DLD1 (cell line): ENCODE results near the gene NDUFB5.
"Not testable (repeated sequence)": the region's sequence is repeated elsewhere in the genome, so short reads cannot be mapped to it uniquely, and the experiment has no call there.

ENCODE experiments used
- in situ Hi-C: cut with HindIII; loops from 2 replicates; pipeline ENCODE4 v1.10.0; 2017; ENCODE audit warnings: low sequenced_read_pairs

NDUFB5 gene

DNA sequence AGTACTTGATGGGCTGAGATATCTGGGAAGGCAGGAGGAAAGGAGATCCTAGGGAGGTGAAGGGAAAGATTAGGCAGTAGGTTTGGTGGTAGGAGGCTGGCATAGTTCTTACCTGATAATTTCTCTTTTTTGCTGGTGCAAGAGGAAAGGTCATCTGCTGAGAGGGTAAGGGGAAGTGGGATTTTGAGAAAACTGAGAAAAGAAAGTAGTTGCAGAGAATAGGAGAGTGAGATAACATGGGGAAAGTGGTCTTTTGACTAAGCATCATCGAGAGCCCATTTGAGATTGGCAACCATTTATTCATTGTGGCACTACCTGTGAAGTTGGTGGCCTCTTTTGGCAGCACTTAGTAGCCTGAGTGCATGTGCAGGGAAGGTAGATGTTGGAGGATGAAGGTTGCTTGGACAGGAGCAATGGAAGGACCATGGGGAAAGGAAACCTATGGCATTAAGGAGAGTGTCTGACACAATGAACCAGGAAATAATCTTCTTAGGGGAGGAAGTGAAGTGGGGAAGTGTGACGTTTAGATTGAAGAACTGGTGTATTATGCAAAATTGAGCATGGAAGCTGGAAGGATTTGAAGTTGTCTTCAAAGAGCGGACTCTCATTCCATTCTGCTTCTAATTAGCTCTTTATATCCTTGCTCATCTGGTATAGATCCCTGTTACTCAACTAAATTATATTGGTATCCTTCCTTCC, 26.3 kb downstream of the NDUFB5 start:
- in situ Hi-C loops, result no loop called here

DNA sequence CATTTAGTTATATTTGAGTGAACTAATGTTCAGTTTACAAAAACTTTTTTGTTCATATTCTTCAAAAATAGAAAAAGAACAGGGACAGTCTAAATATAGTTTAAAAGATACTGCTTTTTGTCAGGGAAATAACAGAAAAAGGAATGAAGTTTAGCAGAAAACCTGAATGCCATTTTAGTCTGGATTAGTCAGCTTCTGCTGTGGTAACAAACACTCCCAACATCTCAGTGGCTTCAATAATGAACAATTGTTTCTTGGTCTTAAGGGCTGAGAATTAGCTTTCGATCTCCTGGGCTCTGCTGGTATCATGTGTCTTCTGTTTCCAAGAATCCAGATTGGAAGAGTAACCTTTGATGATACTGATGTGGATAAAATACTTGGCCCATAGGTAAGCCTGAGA, 35.9 kb downstream of the NDUFB5 start:
- in situ Hi-C loops, result no loop called here

DNA sequence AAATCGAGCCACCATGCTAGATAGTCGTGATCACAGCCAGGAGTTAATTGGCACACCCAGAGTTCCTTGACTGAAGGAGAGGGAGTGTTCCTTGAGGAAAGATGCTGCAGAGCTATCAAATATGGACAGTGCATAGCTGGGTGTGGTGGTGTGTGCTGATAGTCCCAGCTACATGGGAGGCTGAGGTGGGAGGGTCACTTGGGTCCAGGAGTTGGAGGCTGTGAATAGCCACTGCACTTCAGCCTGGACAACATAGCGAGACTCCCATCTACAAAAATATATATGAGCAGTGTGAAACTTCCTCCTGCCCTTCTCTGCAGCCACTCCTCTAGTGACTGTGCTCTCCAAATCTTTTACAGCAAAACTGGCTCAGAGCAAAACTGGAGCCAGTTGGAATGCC, 38.3 kb downstream of the NDUFB5 start:
- in situ Hi-C loops, result no loop called here

DNA sequence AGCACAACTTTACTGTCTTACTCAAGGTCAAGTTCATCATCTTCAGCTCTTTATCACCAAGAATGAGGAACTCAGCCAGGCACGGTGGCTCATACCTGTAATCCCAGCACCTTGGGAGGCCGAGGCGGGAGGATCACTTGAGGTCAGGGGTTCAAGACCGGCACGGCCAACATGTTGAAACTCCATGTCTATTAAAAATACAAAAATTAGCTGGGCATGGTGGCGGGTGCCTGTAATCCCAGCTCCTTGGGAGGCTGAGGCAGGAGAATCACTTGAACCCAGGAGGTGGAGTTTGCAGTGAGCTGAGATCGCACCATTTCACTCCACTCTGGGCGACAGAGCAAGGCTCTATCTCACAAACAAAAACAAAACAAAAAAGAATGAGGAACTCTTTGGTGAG, 39.2 kb downstream of the NDUFB5 start:
- in situ Hi-C loops, result not testable (repeated sequence)

DNA sequence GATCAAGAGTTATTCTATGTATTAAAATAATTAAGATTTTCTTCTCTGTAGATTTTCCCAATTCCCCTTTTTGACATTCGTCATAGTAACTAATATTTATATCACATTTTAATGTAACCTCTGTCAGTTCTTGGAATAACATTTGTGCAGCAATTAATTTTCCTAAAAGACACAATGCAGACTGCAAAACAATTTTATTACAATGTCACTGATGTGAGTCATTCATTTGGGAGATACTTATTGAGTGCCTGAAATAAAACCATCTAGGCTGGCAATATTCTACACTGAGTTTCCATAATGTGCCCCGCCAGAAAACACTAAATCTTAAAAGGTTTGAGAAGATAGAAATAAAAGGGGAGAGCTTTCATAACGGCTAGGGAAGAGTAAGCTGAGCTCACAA, 41.6 kb downstream of the NDUFB5 start:
- in situ Hi-C loops, result no loop called here

DNA sequence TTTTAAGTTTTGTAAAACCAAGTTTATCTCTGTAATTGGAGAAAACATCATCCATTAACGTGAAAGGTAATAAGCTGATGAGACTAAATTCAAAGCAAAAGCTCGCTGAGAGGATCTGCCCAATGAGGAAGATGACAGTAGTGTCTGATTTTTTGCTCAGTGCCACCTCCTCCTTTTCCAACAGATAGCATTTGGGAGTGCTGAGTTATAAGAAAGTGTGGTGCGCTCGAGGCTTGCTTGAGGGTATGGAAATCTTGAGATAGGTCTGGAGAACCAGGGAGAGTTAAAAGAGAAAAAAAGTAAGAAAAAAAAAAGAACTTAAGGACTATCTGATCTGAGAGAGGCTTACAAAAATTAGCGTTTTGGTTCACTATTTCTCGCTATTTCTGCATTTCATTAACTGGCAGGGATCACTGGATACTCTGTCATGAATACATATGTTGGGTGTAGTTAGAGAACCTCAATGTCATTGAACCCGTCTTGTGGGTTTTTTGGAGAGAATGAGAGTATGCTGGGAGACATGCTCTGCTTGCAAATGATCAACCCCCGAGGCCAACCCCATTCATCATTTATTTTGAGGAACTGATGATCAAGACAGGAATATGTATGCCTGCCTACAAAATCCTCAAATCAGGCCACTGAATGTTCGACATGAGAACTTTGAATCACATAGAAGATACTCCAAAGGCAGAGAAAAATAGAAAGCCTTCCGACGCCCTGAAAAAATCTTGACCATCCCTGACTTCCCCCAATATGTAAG, 47.3 kb downstream of the NDUFB5 start:
- in situ Hi-C loops, result no loop called here

DNA sequence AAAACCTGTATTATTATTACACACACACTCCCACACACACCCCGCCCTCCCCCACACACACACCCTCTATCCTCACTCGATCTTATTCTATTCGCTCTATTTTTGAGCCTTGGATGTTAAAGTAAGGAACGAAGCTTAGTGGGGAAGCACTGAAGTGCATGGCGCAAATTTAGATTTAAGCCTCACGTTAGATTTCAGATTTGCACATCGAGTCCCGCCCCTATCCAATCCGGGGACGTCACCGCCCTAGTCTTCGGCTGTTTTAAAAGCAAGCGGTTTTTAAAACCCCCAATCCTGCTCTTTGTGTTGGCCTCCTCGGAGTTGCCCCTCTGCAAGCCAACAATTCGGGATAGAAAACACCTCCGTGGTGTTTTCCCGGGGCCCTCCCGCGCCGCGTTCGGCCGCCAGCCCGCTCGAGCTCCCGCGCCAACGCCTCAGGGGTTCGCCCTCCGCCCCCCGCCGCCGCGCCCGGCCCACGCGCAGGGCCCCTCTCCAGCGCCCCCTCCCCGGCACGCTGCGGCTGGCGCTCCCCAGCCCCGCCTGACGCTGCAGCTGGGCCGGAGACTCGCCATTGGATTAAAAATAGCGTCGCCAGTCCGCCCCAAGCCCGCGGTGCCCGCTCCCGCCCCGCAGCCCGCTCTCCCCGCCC, 48.0 kb downstream of the NDUFB5 start, which contains the start of gene USP13:
USP13 (plus strand) TSS at position 594 of the 649 bp plus-strand sequence. CDS start 186 bp downstream, outside the sequence.
- in situ Hi-C loops, result no loop called here

DNA sequence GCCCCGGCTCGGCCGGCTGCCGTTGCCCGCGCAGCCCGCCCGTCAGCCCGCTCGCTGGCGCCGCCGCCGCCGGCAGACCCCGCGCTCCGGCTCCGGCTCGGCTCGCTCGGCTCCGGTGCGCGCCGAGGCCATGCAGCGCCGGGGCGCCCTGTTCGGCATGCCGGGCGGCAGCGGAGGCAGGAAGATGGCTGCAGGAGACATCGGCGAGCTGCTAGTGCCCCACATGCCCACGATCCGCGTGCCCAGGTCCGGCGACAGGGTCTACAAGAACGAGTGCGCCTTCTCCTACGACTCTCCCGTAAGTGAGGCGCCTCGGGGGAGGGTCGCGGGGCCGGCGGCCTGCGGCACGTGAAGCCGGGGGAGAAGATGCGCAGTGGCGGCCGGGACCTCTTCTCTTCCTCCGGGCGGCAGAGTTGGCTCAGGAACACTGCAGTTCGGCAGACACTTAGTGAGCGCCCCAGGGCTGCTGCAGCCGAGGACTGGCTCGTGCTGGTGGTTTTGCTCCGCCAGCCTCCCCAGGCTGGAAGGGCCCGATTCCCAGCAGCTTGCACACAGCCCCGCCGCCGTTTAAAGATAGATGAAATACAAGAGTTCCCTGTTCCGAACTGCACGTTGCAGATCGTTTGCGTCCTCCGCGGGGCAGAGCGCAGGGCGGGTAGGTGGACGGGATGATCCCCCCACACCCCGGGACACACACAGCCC, 48.7 kb downstream of the NDUFB5 start:
- in situ Hi-C loops, result no loop called here

DNA sequence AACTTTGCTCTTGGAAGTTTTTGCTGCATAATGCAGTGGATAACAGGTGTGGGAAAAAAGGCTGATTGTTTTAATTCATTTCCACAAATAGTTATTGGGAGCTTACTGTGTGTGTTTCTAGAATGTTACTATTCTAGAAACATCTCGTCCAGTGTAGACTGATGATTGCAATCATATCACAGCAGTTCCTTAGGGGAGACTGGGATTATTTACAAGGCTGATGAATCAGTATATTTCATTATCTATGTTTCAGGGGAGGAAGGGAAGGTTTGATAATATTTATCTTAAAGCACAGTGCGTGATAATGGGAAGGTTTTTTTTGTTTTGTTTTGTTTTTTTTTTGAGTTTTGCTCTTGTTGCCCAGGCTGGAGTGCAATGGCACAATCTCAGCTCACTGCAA, 50.6 kb downstream of the NDUFB5 start:
- in situ Hi-C loops, result no loop called here

DNA sequence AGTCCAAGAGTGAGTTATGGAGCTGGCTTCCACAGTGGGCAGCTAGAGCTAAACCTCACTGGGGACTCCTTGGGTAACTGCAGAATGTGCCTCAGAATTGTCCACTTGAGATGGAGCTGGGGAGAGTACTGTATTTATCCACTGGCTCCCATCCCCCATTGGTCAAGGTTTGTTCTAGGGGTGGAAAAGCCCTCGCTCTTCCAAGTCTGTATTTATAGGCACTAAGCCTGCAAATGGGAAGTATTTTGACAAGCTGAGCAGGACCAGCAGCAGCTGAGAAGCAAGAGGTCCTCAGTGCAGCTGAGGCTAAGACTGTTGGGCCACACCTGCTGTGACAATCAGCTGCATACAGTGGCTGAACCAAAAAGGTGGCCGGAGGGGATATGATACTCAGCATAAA, 54.0 kb downstream of the NDUFB5 start:
- in situ Hi-C loops, result no loop called here

DNA sequence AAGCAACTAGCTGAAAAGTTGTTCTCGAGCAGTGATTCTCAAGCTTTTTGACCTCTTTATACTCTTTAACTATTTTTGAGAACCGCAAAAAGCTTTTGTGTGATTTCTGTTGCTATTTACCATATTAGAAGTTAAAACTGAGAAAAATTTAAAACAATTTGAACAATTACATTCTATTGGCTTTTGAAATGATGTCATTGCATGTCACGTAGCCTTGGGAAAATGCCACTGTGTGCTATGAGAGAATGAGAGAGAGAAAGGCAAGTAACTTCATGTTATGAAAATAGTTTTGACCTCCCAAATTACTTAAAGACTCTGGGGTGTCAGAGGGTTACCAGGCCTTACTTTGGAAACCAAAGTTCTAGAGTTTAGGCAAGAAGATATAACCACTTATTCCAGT, 56.3 kb downstream of the NDUFB5 start:
- in situ Hi-C loops, result no loop called here

DNA sequence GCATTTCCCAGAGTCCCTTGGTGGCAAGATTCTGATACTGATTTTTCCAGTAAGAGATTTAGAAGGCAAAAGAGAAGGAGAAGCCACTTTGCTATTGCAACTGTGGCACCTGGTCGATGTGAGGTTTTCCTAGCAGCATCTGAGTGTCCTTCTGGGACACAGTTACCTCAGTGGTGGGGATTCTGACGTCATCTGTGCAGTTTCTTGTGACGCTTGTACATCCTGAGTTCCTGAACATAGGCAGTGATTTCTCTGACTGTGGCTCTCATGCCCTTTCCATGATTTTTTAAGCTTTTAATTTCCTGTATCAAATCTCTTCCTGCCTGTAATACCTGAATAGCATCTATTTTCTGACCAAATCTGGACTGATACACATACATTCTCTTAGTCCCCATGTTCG, 57.2 kb downstream of the NDUFB5 start:
- in situ Hi-C loops, result no loop called here

DNA sequence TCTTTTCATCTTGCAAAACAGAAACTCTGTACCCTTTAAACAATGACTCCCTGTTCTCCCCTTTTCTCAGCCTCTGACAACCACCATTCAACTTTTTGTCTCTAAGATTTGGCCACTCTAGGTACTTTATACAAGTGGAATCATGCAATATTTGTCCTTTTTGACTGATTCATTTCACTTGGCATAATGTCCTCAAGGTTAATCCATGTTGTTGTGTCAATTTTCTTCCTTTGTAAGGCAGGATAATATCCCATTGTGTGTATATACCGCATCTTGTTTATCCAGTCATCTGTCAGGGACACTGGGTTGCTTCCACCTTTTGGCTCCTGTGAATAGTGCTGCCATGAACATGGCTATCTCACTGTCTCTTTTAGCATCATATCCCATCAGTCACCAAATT, 58.5 kb downstream of the NDUFB5 start:
- in situ Hi-C loops, result no loop called here

DNA sequence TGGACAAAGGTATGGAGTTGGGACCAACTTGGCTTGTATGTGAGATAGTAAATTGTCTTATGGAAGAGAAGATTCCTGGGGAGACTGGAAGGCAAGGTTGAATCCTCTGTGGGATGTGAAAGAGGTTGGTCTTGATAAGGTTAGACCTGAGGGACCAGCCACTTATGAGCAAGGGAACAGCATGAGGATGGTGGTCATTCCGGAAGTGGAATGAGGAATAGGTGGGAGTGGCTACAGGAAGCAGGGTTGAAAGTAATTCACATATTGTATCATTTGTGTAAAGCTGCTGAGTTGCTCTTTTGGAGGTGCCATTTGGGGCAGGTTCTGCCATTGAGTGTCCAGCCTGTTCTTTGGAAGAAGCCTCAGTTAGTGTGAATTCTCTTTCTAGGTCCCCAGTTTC, 61.4 kb downstream of the NDUFB5 start:
- in situ Hi-C loops, result no loop called here

DNA sequence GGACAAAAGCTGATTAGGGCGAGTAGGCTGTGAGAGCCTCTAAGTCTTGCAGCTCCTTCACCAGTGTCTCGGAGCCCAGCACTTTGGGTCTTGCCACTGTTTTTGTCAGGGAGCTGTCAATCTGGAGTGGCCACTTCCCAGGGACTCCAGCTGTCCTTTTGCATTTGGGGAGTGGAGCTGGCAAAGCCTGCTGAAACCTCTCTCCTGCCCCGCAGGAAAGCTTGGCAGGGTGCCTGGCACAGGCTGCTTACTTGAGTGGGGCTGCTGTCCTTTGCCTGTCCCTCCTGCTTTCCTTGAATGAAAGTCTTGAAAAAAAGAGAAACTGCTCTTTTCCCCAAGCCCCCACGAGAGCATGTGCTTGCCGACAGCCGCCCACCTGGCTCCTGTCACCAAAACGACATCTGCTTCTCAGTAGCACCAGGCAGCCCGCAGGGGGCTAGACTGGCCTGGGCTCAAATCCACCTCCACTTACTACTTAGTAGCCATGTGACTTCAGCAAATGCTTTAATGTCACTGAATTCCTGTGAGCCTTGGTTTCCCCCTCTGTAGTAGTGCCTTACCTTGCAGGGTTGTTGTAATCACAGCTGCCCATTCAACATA, 61.9 kb downstream of the NDUFB5 start:
- in situ Hi-C loops, result no loop called here

DNA sequence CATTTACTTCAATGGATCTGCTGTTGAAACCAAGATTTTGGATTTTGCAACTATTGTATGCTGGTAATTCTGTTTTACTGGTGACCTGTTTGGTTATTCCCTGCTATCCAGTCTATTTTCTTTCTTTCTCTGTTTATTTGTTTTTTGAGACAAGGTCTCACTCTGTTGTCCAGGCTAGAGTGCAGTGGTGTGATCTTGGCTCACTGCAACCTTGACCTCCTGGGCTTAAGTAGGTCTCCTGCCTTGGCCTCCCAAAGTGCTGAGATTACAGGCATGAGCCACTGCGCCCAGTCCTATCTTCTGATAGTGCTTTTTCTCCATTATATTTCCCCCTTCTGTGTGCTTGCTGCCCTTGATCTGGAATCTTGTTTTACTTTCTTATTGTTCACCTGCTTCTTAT, 63.8 kb downstream of the NDUFB5 start:
- in situ Hi-C loops, result no loop called here

DNA sequence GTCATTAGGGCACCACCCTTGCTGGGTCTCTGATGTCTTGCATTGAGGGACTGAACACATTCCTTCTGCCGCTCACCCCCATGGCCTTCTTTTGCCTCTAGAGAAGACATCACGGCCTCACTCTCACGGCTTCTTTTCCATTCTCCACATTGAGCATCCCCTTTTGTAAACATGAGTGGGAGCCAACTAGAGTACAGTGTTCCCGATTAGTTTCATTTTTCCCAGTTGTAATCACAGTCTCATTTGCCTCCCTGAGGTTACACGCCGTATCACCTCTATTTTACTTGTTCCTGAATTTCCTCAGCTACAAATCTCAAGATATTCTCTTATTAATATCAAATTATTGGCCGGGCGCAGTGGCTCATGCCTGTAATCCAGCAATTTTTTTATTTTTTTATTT, 65.7 kb downstream of the NDUFB5 start:
- in situ Hi-C loops, result no loop called here

DNA sequence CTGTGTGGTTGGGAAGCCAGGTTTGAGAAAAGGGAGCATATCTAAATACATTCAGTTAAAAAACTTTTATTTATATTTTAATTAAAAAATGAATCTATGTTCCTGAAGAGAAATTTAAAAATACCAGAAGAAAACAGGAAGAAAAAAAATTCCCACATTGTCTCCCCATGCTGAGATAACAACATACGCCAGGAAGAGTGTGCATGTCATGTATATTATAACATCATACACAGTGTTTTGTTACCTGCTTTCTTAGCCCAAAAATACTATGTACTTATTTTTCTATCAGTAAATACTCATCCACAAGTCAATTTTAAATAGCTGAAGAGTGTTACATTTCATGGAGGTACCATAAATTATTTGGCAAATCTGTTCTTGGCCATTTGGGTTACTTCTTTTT, 66.7 kb downstream of the NDUFB5 start:
- in situ Hi-C loops, result no loop called here

DNA sequence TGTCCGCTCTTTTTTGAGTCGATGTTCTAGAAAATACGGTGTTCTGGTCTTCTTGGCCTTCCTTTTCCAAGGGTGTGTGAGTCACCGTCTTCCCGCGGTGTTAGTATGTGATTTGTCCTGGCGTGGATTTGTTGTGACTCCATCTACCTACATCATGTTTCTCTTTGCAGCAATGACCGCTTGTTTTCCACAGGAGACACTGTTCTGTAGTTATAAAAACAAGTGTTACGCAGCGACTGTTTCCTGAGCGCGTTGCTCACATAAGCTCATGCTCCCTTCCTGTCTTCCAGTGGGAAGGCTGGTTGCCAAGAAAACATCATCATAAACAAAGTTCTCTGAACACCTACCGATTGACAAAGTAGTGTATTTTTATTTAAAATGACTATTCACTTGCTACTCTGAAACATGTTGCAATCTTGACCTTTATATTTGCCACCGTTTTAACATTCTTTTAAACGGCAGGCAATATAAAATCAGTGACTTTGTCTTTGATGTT, 67.2 kb downstream of the NDUFB5 start:
- in situ Hi-C loops, result no loop called here

DNA sequence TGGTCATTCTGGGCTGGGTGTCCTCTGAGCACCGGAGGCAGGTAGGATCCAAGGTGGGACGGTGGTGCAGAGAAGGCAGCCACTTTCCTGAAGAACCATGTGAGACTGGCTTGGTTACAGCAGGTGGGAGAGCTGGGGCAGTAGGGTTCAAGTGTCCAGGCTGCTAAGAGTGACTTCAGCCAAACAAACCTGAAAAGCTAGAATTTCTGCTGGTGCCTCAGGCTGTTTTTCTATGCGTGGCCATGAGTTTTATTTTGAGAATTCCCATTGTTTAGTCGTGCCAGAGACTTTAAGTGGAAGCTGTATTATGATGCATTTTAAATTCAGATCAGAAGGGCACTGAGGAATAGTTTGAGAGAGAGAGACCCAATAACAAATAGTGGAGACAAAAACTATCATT, 68.3 kb downstream of the NDUFB5 start:
- in situ Hi-C loops, result no loop called here

DNA sequence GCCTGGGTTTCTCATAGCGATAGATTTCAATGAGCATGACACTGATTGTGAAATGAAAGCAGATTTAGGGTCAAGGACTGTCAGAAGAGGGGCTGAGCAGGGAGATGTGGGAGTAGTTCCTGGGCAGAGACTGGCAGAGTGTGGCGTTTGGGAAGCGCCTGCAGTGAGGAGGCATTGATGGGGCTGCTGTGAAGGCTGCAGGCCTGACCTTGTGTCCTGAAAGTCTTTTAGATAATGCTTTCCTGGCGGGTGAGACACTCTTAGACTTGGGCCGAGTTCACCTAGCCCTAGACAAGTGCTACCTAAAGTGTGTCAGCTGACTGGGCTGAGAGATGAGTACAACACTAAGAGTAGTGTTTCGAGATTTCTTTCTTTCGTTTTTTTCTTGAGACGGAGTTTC, 68.9 kb downstream of the NDUFB5 start:
- in situ Hi-C loops, result no loop called here
